Common myeloid progenitor, CD34-positive (primary cell): ENCODE data around the gene MED15.

Source experiments
- CTCF ChIA-PET: fragments of 350-600 bp; sonication (Branson Sonifier 250); formaldehyde crosslinking; loops from one replicate; lab custom pipeline; 2021; ENCODE audit warnings: antibody characterized with exemption; lab: Charles Lee
- POLR2A ChIA-PET: fragments of 350-600 bp; sonication (Branson Sonifier 250); formaldehyde crosslinking; loops from one replicate; lab custom pipeline; 2021; ENCODE audit warnings: antibody characterized with exemption; lab: Charles Lee
- DNase-seq, 3 donors: peaks; one replicate each; pipeline versions ENCODE4 v3.0.0 to v3.0.0-alpha.2; 2013
- H3K27ac ChIP-seq, 2 experiments: 1 replicate in 1 of 2; 2 replicates in 1 of 2; pipeline ENCODE4 v1.7.0; 2013; ENCODE audit warnings: inconsistent platforms in 2 of 2, low read length in 2 of 2, mild to moderate bottlenecking in 2 of 2, low read depth in 1 of 2, moderate library complexity in 1 of 2; ENCODE audit not compliant: severe bottlenecking in 2 of 2, insufficient read depth in 1 of 2, poor library complexity in 1 of 2
- H3K27me3 ChIP-seq, 5 experiments: replicated peaks in 2 of 5; 1 replicate in 3 of 5; 2 replicates in 2 of 5; pipeline versions ENCODE4 v1.6.1 to v1.7.0; 2013; ENCODE audit warnings: low read length in 4 of 5, mild to moderate bottlenecking in 2 of 5, moderate library complexity in 2 of 5, inconsistent platforms in 1 of 5; ENCODE audit not compliant: insufficient read depth in 5 of 5, control insufficient read depth in 4 of 5
- H3K36me3 ChIP-seq, 4 experiments: 1 replicate in 2 of 4; 2 replicates in 2 of 4; pipeline versions ENCODE4 v1.6.1 to v1.7.0; 2013; ENCODE audit warnings: low read length in 3 of 4, control low read depth in 1 of 4, mild to moderate bottlenecking in 1 of 4; ENCODE audit not compliant: control insufficient read depth in 4 of 4, insufficient read depth in 4 of 4
- H3K4me1 ChIP-seq, 4 experiments: 1 replicate in 3 of 4; 2 replicates in 1 of 4; pipeline versions ENCODE4 v1.6.1 to v1.7.1; 2013; ENCODE audit warnings: low read length in 3 of 4, mild to moderate bottlenecking in 3 of 4, control low read depth in 1 of 4, inconsistent platforms in 1 of 4, moderate library complexity in 1 of 4; ENCODE audit not compliant: control insufficient read depth in 4 of 4, insufficient read depth in 4 of 4; ENCODE audit errors: control extremely low read depth in 1 of 4
- H3K4me3 ChIP-seq, 7 experiments: 1 replicate in 4 of 7; 2 replicates in 3 of 7; pipeline versions ENCODE4 v1.5.1 to v1.7.0; 2013; ENCODE audit warnings: mild to moderate bottlenecking in 7 of 7, low read length in 6 of 7, moderate library complexity in 6 of 7, inconsistent platforms in 2 of 7, low read depth in 2 of 7, control low read depth in 1 of 7; ENCODE audit not compliant: insufficient read depth in 4 of 7, control insufficient read depth in 1 of 7; ENCODE audit errors: extremely low read depth in 1 of 7
- H3K9me3 ChIP-seq, 5 experiments: 1 replicate in 4 of 5; 2 replicates in 1 of 5; pipeline versions ENCODE4 v1.6.1 to v1.7.1; 2013; ENCODE audit warnings: low read length in 4 of 5, mild to moderate bottlenecking in 2 of 5, inconsistent platforms in 1 of 5, low read depth in 1 of 5, moderate library complexity in 1 of 5; ENCODE audit not compliant: control insufficient read depth in 4 of 5, insufficient read depth in 2 of 5; ENCODE audit errors: control extremely low read depth in 1 of 5
- WGBS: methylation state at CpG from one replicate; pipeline ENCODE4 v1.1.5; 2013; ENCODE audit not compliant: insufficient coverage; 5-methylcytosine and 5-hydroxymethylcytosine counted together

The MED15 gene

DNA sequence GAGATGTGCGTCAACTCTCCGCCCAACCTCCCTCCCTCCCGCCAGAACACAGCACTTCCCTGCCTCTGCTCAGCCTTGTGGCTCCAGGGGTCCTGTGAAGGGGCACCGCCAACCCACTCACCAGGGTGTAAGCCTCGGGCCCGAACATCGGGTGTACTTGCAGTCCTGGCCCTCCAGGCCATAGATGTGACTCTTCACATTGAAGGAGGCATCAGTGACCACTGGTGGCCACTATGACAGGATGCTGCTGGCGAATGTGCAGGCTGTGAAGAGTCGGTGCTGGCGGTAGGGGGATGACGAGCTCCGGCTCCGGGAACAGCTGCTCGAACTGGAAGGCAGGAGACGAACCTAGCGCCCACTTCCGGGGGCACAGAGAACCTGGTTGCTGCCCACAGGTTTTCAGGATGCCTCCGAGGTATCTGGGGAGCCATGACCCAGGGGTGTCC lies 97.4 kb downstream of the MED15 start:
- Histone ChIP-seq H3K36me3 (no peaks in the 10 kb centered on the region), H3K4me1 (peaks cover 0 to 4% (median 3%) of the 10 kb centered on the region in 4 experiments), H3K4me3 (no peak overlapping the region), H3K9me3 (no peaks in the 10 kb centered on the region), H3K27me3 (no peaks in the 10 kb centered on the region), H3K27ac (no peak overlapping the region)
- ChIA-PET POLR2A (no interaction called here), CTCF (interaction anchor here (1.0 to 2.1 kb wide), 5 partner anchors 12 to 137 kb away, joined by 3 to 11 read pairs (median 4); no protein-coding TSS in a partner anchor)
- WGBS = 91% methylated on average over 15 of the region's 18 CpGs
- no peak for DNase-seq

DNA sequence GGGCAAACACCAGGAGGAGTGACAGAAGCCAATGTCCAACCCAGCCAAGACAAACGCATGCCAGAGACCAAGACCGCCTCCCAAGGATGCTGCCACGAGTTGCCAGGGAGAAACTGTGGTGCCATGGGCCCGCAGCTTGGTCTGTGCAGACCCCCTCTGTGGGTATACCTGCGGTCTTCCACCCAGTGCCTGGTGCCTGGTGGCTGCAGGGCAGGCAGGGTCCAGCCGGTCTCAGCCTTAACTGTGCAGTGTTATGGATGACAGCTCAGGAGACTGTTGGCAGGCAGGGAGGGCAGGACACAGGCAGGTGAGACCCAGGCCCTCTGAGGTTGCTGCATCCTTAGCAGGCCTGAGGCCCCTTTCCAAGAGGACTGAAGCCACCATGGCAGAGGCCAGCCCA lies 97.9 kb downstream of the MED15 start:
- POLR2A ChIA-PET = no interaction called here
- CTCF ChIA-PET = interaction anchor here (0.9 to 2.1 kb wide), 5 partner anchors 10 to 137 kb away, joined by 4 to 11 read pairs (median 4); no protein-coding TSS in a partner anchor
- Histone ChIP-seq H3K27me3 (no peaks in the 10 kb centered on the region), H3K4me3 (no peak overlapping the region), H3K9me3 (no peaks in the 10 kb centered on the region), H3K27ac (no peak overlapping the region), H3K4me1 (peaks cover 0 to 4% (median 3%) of the 10 kb centered on the region in 4 experiments), H3K36me3 (no peaks in the 10 kb centered on the region)
- 96% methylated on average over 6 of the region's 6 CpGs for WGBS
- DNase-seq = no peak

DNA sequence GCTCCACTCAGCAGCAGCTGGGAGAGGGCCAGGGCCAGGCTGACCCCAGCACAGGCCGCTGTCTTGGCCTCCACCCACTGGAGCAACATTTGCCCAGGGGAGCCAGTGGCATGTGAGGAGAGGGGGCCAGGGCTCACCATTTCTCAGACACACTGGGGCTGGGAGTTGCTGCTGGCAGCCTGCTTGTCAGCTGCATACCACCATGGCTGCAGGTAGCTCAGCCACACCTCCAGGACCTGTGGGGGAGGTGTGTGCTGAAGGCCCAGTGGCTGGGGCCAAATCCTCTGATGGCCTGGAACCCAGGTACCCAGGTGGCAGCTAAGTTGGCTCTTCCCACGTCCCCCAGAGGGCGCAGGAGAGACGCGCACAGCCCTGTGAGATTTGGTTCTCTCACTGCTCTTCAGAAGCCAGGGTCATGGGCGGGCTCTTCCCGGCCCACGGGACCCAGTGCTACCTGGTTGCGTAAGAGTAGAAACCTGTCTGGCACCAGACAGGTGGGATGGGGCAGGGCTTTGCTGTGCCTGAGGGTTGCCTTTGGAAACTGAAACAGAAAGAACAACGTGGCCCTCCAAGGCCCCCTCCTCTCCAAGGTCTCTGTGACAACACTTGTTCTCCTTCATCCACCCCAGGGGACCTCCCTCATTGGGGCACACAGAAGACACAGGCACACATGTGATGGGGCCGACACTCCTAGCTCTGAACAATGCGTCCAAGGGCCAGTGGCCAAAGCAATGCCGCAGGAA lies 98.8 kb downstream of the MED15 start:
- WGBS = 29% methylated on average over 13 of the region's 13 CpGs
- ChIA-PET POLR2A (no interaction called here), CTCF (interaction anchor here (0.7 to 2.7 kb wide), 8 partner anchors 11 to 188 kb away, joined by 3 to 6 read pairs (median 4); no protein-coding TSS in a partner anchor)

DNA sequence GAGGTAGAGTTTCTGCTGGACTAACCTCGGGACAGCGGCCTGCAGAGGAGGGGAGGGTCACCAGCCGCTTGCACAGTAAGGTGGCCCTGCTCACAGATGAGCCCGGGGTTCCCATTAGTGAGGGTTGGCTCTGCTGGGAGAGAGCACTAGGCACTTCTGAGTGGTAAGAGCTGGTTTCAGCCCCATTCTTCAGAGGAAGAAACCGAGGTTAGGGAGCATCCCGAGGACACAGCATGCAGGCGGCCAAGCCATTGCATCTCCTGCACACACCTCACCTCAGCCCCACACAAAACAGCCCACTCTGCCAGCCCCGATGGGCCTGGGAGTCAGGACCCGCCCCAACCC lies 99.3 kb downstream of the MED15 start:
- ChIA-PET POLR2A (no interaction called here), CTCF (interaction anchor here (0.8 to 2.7 kb wide), 4 partner anchors 94 to 188 kb away, joined by 3 to 6 read pairs (median 4); no protein-coding TSS in a partner anchor)
- WGBS = 94% methylated on average over 8 of the region's 9 CpGs

More for the DNA sequence above, 98.8 kb downstream of the MED15 start:
- no peaks in the 10 kb centered on the region for H3K9me3 ChIP-seq
- peak overlapping the region in 1 of 7 experiments; percentile 4 for H3K4me3 ChIP-seq
- H3K27me3 ChIP-seq = no peaks in the 10 kb centered on the region
- no peak overlapping the region for H3K27ac ChIP-seq
- peak; percentile 74 to 86 (median 80) for DNase-seq
- peaks cover 0 to 4% (median 3%) of the 10 kb centered on the region in 4 experiments for H3K4me1 ChIP-seq
- no peaks in the 10 kb centered on the region for H3K36me3 ChIP-seq

DNA sequence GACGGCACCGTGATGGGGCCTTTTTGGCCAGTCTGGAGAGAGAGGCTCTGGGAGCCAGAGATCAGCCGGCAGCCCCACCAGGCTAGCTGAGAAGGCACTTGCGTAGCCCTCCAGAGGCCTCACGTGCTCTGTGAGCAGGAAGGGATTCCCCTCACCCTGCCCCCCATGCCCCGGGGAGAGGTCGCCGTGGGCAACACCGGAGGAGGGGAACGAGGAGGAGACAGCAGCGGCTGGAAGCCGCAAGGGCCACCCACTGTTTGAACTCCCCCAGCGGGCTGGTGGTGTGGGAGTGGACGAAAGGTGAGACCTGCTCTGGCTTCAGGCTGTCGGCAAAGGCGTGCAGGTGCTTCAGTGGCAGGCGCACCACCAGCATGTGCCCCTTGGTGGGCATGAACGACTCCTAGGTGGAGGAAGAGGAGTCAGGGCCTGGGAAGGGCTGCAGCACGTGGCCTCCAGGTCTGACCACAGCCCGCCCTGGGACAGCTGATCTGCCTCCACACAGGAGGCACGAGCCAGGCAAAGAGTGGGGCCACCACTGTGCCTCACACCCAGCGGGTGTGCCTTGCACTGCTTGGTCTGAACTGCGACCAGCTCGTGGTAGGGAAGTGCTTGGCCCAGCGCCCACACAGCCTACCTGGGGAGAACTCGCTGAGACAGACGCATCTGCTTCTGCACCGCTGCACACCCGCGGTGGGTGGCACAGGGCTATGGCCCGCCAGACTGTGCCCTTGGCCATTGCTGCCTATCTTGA lies 99.9 kb downstream of the MED15 start:
- CTCF ChIA-PET = interaction anchor here (0.6 to 2.7 kb wide), 6 partner anchors 9 to 137 kb away, joined by 3 to 7 read pairs (median 4); no protein-coding TSS in a partner anchor
- H3K27ac ChIP-seq = no peak overlapping the region
- 81% methylated on average over 26 of the region's 31 CpGs for WGBS

More for the DNA sequence above, 99.3 kb downstream of the MED15 start:
- Histone ChIP-seq H3K27ac (no peak overlapping the region), H3K4me1 (peaks cover 0 to 9% (median 8%) of the 10 kb centered on the region in 4 experiments), H3K36me3 (no peaks in the 10 kb centered on the region), H3K9me3 (no peaks in the 10 kb centered on the region), H3K4me3 (no peak overlapping the region), H3K27me3 (no peaks in the 10 kb centered on the region)
- DNase-seq = no peak

DNA sequence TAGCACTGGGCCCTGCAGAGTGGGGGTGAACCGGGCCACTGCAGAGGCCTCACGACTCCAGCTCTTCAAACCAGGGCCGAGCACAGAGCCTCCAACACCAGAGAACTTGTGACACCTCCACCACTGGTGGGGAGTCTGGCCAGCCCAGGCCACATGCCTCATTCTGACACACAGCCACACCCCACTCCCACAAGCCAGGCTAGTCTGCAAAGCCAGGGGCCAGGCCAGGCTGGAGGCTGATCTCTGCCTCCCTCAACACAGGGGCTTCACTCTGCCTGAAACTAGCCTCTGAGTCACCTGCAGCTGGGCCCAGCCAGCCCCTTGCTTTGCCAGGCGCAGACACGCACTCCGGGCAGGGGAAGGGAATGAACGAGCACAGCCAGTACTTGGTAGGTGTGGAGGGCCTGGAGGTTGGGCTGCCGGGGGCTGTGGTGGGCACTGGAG lies 102.9 kb downstream of the MED15 start:
- POLR2A ChIA-PET = no interaction called here
- H3K4me3 ChIP-seq = no peak overlapping the region
- WGBS = 94% methylated on average over 6 of the region's 8 CpGs
- CTCF ChIA-PET = interaction anchor here (1.2 kb wide), 1 partner anchor 8 kb away, joined by 4 read pairs; no protein-coding TSS in a partner anchor
- H3K36me3 ChIP-seq = no peaks in the 10 kb centered on the region
- H3K4me1 ChIP-seq = peaks cover 0 to 22% (median 12%) of the 10 kb centered on the region in 4 experiments
- no peaks in the 10 kb centered on the region for H3K27me3 ChIP-seq
- no peak for DNase-seq
- H3K9me3 ChIP-seq = no peaks in the 10 kb centered on the region
- no peak overlapping the region for H3K27ac ChIP-seq

More for the DNA sequence above, 99.9 kb downstream of the MED15 start:
- H3K4me1 ChIP-seq = peaks cover 0 to 14% (median 11%) of the 10 kb centered on the region in 4 experiments
- no peak overlapping the region for H3K4me3 ChIP-seq
- H3K36me3 ChIP-seq = no peaks in the 10 kb centered on the region
- H3K9me3 ChIP-seq = no peaks in the 10 kb centered on the region
- POLR2A ChIA-PET = no interaction called here
- H3K27me3 ChIP-seq = no peaks in the 10 kb centered on the region
- no peak for DNase-seq
